ENCODE results near the gene UBQLNL. TPM values are rescaled to one million over a fixed set of nuclear protein-coding genes. Genes with fewer than 3 reads are reported as not detected.

The UBQLNL gene
- total RNA-seq, 1 experiment from 2014 or later: not detected

- TF ChIP-seq CTCF (conservative IDR thresholded peaks at IDR 0.05; ENCODE audit: low read depth, low read length) (no peak), EZH2 (IDR thresholded peaks at IDR 0.05; ENCODE audit: borderline replicate concordance, low read depth, low read length, poor library complexity, severe bottlenecking) (no peak)
- CTCF ChIA-PET: no interaction called here
- Histone ChIP-seq H3K27ac (ENCODE audit: low read depth, low read length, poor library complexity, severe bottlenecking) (no peak overlapping the region), H3K9me3 (ENCODE audit: low read depth, low read length, poor library complexity, severe bottlenecking) (no peaks in the 10 kb centered on the region), H3K4me1 (ENCODE audit: insufficient read depth, low read length, poor library complexity, severe bottlenecking) (no peaks in the 10 kb centered on the region), H3K36me3 (ENCODE audit: insufficient read depth, low read length, poor library complexity, severe bottlenecking) (no peaks in the 10 kb centered on the region), H3K27me3 (replicated peaks; ENCODE audit: insufficient read depth, low read depth, low read length, poor library complexity) (no peaks in the 10 kb centered on the region), H3K4me3 (ENCODE audit: low read depth, low read length, poor library complexity, severe bottlenecking) (no peak overlapping the region)
- DNase-seq (ENCODE audit: low spot score): no peak
- no TSS peak for BruUV-seq (replicated peaks)
- intact Hi-C loops (cut with micrococcal nuclease; ENCODE audit: unreplicated experiment): no loop called here
- POLR2A ChIA-PET (ENCODE audit: low non-redundant PET): no interaction called here
These were observed 40.2 kb upstream of the UBQLNL start for GRCh38 chr11:5556596-5557188.

DNA sequence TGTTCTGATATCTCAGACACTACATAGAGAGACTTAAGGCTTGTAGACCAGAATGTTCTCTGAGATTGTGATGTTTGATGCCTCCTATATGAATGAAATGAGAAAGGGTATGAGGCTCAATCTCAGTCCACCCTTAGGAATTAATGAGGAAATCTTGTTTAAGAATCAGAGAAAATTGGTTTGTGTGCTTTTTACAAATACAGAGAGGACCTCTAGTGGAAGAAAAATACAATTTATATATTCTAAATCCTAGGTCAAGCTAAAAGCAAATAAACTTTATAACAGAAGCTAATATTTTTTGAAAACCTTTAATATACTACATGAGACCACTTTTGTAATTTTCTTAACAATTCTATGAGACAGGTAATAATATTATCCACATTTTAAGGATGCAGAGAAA is 36.8 kb upstream of the UBQLNL start:
- H3K27me3 ChIP-seq (replicated peaks; ENCODE audit: insufficient read depth, low read depth, low read length, poor library complexity): no peaks in the 10 kb centered on the region
- no peaks in the 10 kb centered on the region for H3K9me3 ChIP-seq (ENCODE audit: low read depth, low read length, poor library complexity, severe bottlenecking)
- no peak overlapping the region for H3K27ac ChIP-seq (ENCODE audit: low read depth, low read length, poor library complexity, severe bottlenecking)
- no peak for DNase-seq (ENCODE audit: low spot score)
- CTCF ChIA-PET: no interaction called here
- TF ChIP-seq CTCF (conservative IDR thresholded peaks at IDR 0.05; ENCODE audit: low read depth, low read length): no peak; the same call in 1 of the 2 replicates
- TF ChIP-seq EZH2 (IDR thresholded peaks at IDR 0.05; ENCODE audit: borderline replicate concordance, low read depth, low read length, poor library complexity, severe bottlenecking): no peak
- POLR2A ChIA-PET (ENCODE audit: low non-redundant PET): no interaction called here
- no peaks in the 10 kb centered on the region for H3K4me1 ChIP-seq (ENCODE audit: insufficient read depth, low read length, poor library complexity, severe bottlenecking)
- no peak overlapping the region for H3K4me3 ChIP-seq (ENCODE audit: low read depth, low read length, poor library complexity, severe bottlenecking)
- intact Hi-C loops (cut with micrococcal nuclease; ENCODE audit: unreplicated experiment): no loop called here
- no TSS peak for BruUV-seq (replicated peaks)
- no peaks in the 10 kb centered on the region for H3K36me3 ChIP-seq (ENCODE audit: insufficient read depth, low read length, poor library complexity, severe bottlenecking)

DNA sequence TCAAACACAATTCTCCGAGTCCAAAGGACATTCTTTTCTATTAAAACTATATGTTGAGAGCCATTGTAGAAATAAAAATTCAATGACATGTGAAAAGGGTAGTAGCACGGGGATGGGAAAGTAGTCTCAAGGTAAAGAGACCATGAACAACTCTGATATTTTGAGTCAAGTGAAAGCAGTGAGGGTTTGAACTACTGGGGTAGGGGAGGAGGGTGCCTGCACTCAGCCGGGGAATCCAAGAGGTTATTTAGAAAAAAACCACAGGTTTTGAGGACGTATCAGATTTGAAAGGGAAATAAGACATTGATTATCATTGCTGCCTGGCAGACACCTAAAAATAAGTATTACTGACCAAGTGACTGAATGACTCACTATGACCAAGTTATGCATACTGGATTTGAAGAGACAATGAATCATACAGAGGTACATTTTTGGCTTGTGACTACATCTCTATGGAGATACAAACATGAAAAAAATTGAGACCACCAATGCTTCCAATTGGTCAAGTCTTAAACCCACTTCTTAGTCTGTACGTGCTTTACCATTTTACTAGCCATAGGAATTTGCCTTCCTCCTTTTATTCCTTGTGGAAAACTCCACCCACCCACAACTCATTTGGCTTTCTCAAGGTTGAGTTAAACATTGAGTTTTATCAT is 34.1 kb upstream of the UBQLNL start:
- CTCF ChIA-PET: no interaction called here

More for the DNA sequence above, 34.1 kb upstream of the UBQLNL start:
- intact Hi-C loops (cut with micrococcal nuclease; ENCODE audit: unreplicated experiment): no loop called here
- H3K9me3 ChIP-seq (ENCODE audit: low read depth, low read length, poor library complexity, severe bottlenecking): no peaks in the 10 kb centered on the region
- H3K4me1 ChIP-seq (ENCODE audit: insufficient read depth, low read length, poor library complexity, severe bottlenecking): no peaks in the 10 kb centered on the region
- BruUV-seq (replicated peaks): no TSS peak
- H3K27ac ChIP-seq (ENCODE audit: low read depth, low read length, poor library complexity, severe bottlenecking): no peak overlapping the region
- TF ChIP-seq CTCF (conservative IDR thresholded peaks at IDR 0.05; ENCODE audit: low read depth, low read length): no peak
- no peak for TF ChIP-seq EZH2 (IDR thresholded peaks at IDR 0.05; ENCODE audit: borderline replicate concordance, low read depth, low read length, poor library complexity, severe bottlenecking)
- H3K36me3 ChIP-seq (ENCODE audit: insufficient read depth, low read length, poor library complexity, severe bottlenecking): no peaks in the 10 kb centered on the region
- no peak overlapping the region for H3K4me3 ChIP-seq (ENCODE audit: low read depth, low read length, poor library complexity, severe bottlenecking)
- H3K27me3 ChIP-seq (replicated peaks; ENCODE audit: insufficient read depth, low read depth, low read length, poor library complexity): no peaks in the 10 kb centered on the region
- POLR2A ChIA-PET (ENCODE audit: low non-redundant PET): no interaction called here
- DNase-seq (ENCODE audit: low spot score): no peak

Measured in A673 (cell line).